SK-N-SH treated with all-trans-retinoic acid at 6 μM for 48 hours (cell line): ENCODE measurements around the gene TSTD1.
"Not testable (repeated sequence)": the region's sequence is repeated elsewhere in the genome, so short reads cannot be mapped to it uniquely, and the experiment has no call there.

Source experiments
- ARNTL ChIP-seq: fragments of 450-650 bp; formaldehyde crosslinking; IDR thresholded peaks from 2 replicates; pipeline ENCODE4 v1.5.0; 2020; ENCODE audit warnings: low read depth, mild to moderate bottlenecking, moderate library complexity, borderline replicate concordance
- BACH2 ChIP-seq: fragments of 250-450 bp; sonication (Bioruptor Pico); IDR thresholded peaks from 2 replicates; pipeline ENCODE4 v1.9.0; 2021; ENCODE audit warnings: mild to moderate bottlenecking, borderline replicate concordance
- CSDC2 ChIP-seq: fragments of 250-450 bp; sonication (Bioruptor Pico); IDR thresholded peaks from 2 replicates; pipeline ENCODE4 v1.5.0; 2020; ENCODE audit warnings: mild to moderate bottlenecking, moderate library complexity
- ESRRG ChIP-seq: fragments of 250-450 bp; sonication (Bioruptor Pico); IDR thresholded peaks from 2 replicates; pipeline ENCODE4 v1.6.1; 2021; ENCODE audit warnings: mild to moderate bottlenecking
- GLIS3 ChIP-seq: fragments of 250-450 bp; sonication (Bioruptor Pico); IDR thresholded peaks from 2 replicates; pipeline ENCODE4 v1.5.0; 2020; ENCODE audit warnings: mild to moderate bottlenecking, moderate library complexity
- ISL1 ChIP-seq: fragments of 250-450 bp; sonication (Bioruptor Pico); IDR thresholded peaks from 2 replicates; pipeline ENCODE4 v2.1.2; 2022; ENCODE audit warnings: mild to moderate bottlenecking, moderate library complexity
- OSR1 ChIP-seq: fragments of 250-450 bp; sonication (Bioruptor Pico); IDR thresholded peaks from 2 replicates; pipeline ENCODE4 v1.8.0; 2022; ENCODE audit warnings: moderate library complexity, mild to moderate bottlenecking, inconsistent platforms
- ZFP3 ChIP-seq: fragments of 250-450 bp; sonication (Bioruptor Pico); IDR thresholded peaks from 2 replicates; pipeline ENCODE4 v1.5.0; 2020; ENCODE audit warnings: mild to moderate bottlenecking, moderate library complexity
- ZFP30 ChIP-seq: fragments of 450-650 bp; formaldehyde crosslinking; IDR thresholded peaks from 2 replicates; pipeline ENCODE4 v1.5.0; 2022; ENCODE audit warnings: mild to moderate bottlenecking, moderate library complexity
- ZNF565 ChIP-seq: fragments of 450-650 bp; formaldehyde crosslinking; conservative IDR thresholded peaks from 2 replicates; pipeline ENCODE4 v1.5.0; 2020; ENCODE audit warnings: low read depth, mild to moderate bottlenecking, moderate library complexity
- ZNF70 ChIP-seq: fragments of 450-650 bp; formaldehyde crosslinking; IDR thresholded peaks from 2 replicates; pipeline ENCODE4 v1.5.0; 2020; ENCODE audit warnings: mild to moderate bottlenecking, moderate library complexity
- TF ChIP-seq, protein P1 (sequence below): fragments of 250-450 bp; sonication (Bioruptor Pico); IDR thresholded peaks from 2 replicates; pipeline ENCODE4 v1.8.0; 2021; ENCODE audit warnings: low read depth, mild to moderate bottlenecking, moderate library complexity, borderline replicate concordance
- TF ChIP-seq, protein P2 (sequence below): fragments of 250-450 bp; sonication (Bioruptor Pico); IDR thresholded peaks from 2 replicates; pipeline ENCODE4 v1.8.0; 2020; ENCODE audit warnings: mild to moderate bottlenecking, moderate library complexity, borderline replicate concordance
- TF ChIP-seq, protein P3 (sequence below): fragments of 250-450 bp; sonication (Bioruptor Pico); IDR thresholded peaks from 2 replicates; pipeline ENCODE4 v1.5.1; 2020; ENCODE audit warnings: low read depth, mild to moderate bottlenecking, moderate library complexity

DNA sequence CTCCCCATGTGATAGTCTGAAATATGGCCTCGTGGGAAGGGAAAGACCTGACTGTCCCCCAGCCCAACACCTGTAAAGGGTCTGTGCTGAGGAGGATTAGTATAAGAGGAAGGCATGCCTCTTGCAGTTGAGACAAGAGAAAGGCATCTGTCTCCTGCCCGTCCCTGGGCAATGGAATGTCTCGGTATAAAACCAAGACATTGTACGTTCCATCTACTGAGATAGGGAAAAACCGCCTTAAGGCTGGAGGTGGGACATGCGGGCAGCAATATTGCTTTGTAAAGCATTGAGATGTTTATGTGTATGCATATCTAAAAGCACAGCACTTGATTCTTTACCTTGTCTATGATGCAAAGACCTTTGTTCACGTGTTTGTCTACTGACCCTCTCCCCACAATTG, 21.6 kb downstream of the TSTD1 start:
- not testable (repeated sequence) for TF ChIP-seq ZFP30 (CRISPR knock-in tag); CSDC2 (CRISPR knock-in tag); ZNF70 (CRISPR knock-in tag); ZFP3; BACH2 (CRISPR knock-in tag); OSR1; ARNTL (CRISPR knock-in tag); ESRRG; ZNF565 (CRISPR knock-in tag); GLIS3 (CRISPR knock-in tag); ISL1 (CRISPR knock-in tag)
- TF ChIP-seq, protein P1, sequence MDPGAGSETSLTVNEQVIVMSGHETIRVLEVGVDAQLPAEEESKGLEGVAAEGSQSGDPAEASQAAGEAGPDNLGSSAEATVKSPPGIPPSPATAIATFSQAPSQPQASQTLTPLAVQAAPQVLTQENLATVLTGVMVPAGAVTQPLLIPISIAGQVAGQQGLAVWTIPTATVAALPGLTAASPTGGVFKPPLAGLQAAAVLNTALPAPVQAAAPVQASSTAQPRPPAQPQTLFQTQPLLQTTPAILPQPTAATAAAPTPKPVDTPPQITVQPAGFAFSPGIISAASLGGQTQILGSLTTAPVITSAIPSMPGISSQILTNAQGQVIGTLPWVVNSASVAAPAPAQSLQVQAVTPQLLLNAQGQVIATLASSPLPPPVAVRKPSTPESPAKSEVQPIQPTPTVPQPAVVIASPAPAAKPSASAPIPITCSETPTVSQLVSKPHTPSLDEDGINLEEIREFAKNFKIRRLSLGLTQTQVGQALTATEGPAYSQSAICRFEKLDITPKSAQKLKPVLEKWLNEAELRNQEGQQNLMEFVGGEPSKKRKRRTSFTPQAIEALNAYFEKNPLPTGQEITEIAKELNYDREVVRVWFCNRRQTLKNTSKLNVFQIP (CRISPR knock-in tag), result not testable (repeated sequence)
- TF ChIP-seq, protein P2, sequence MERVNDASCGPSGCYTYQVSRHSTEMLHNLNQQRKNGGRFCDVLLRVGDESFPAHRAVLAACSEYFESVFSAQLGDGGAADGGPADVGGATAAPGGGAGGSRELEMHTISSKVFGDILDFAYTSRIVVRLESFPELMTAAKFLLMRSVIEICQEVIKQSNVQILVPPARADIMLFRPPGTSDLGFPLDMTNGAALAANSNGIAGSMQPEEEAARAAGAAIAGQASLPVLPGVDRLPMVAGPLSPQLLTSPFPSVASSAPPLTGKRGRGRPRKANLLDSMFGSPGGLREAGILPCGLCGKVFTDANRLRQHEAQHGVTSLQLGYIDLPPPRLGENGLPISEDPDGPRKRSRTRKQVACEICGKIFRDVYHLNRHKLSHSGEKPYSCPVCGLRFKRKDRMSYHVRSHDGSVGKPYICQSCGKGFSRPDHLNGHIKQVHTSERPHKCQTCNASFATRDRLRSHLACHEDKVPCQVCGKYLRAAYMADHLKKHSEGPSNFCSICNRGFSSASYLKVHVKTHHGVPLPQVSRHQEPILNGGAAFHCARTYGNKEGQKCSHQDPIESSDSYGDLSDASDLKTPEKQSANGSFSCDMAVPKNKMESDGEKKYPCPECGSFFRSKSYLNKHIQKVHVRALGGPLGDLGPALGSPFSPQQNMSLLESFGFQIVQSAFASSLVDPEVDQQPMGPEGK (CRISPR knock-in tag), result not testable (repeated sequence)
- TF ChIP-seq, protein P3, sequence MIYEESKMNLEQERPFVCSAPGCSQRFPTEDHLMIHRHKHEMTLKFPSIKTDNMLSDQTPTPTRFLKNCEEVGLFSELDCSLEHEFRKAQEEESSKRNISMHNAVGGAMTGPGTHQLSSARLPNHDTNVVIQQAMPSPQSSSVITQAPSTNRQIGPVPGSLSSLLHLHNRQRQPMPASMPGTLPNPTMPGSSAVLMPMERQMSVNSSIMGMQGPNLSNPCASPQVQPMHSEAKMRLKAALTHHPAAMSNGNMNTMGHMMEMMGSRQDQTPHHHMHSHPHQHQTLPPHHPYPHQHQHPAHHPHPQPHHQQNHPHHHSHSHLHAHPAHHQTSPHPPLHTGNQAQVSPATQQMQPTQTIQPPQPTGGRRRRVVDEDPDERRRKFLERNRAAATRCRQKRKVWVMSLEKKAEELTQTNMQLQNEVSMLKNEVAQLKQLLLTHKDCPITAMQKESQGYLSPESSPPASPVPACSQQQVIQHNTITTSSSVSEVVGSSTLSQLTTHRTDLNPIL (CRISPR knock-in tag), result not testable (repeated sequence)
